Loucy (cell line): ENCODE measurements around the gene SETD3.

ENCODE experiments used
- H2AFZ ChIP-seq: fragments of 200-600 bp; sonication (generic); 2 replicates; pipeline ENCODE4 v1.6.0; 2016; ENCODE audit warnings: antibody characterized with exemption, mild to moderate bottlenecking, low read length, moderate library complexity
- H3F3A ChIP-seq: fragments of 200-600 bp; 2 replicates; pipeline ENCODE4 v1.6.0; 2016; ENCODE audit warnings: antibody characterized with exemption, low read depth, mild to moderate bottlenecking
- H3K27me3 ChIP-seq: fragments of 200-600 bp; sonication (generic); 2 replicates; pipeline ENCODE4 v1.6.1; 2014; ENCODE audit warnings: low read length, mild to moderate bottlenecking; ENCODE audit not compliant: insufficient read depth, poor library complexity, severe bottlenecking
- H3K36me3 ChIP-seq: fragments of 200-600 bp; sonication (generic); 2 replicates; pipeline ENCODE4 v1.6.1; 2016; ENCODE audit warnings: low read length; ENCODE audit not compliant: insufficient read depth
- H3K4me1 ChIP-seq: fragments of 200-600 bp; sonication (generic); 2 replicates; pipeline ENCODE4 v1.5.1; 2014; ENCODE audit warnings: low read length, mild to moderate bottlenecking; ENCODE audit not compliant: insufficient read depth, poor library complexity, severe bottlenecking
- H3K4me2 ChIP-seq: fragments of 200-600 bp; sonication (generic); 2 replicates; pipeline ENCODE4 v1.6.0; 2014; ENCODE audit warnings: antibody characterized with exemption, low read length, low read depth, mild to moderate bottlenecking; ENCODE audit not compliant: poor library complexity, severe bottlenecking
- H3K4me3 ChIP-seq: fragments of 200-600 bp; sonication (generic); 2 replicates; pipeline ENCODE4 v1.5.1; 2014; ENCODE audit warnings: low read length, mild to moderate bottlenecking, mixed read lengths; ENCODE audit not compliant: poor library complexity, severe bottlenecking
- H3K79me2 ChIP-seq: fragments of 200-600 bp; sonication (generic); 2 replicates; pipeline ENCODE4 v1.6.1; 2014; ENCODE audit warnings: low read length; ENCODE audit not compliant: insufficient read depth
- H3K9ac ChIP-seq: fragments of 200-600 bp; sonication (generic); 2 replicates; pipeline ENCODE4 v1.6.0; 2014; ENCODE audit warnings: mild to moderate bottlenecking, low read depth, low read length, moderate library complexity; ENCODE audit not compliant: poor library complexity, severe bottlenecking
- H3K9me2 ChIP-seq: fragments of 200-600 bp; sonication (generic); replicated peaks from 2 replicates; pipeline ENCODE4 v1.6.1; 2016; ENCODE audit warnings: low read depth, low read length, mixed read lengths
- H3K9me3 ChIP-seq: fragments of 200-600 bp; sonication (generic); 2 replicates; pipeline ENCODE4 v1.6.1; 2014; ENCODE audit warnings: mild to moderate bottlenecking, antibody characterized with exemption, low read length, low read depth; ENCODE audit not compliant: insufficient read depth
- H4K20me1 ChIP-seq: fragments of 200-600 bp; sonication (generic); 2 replicates; pipeline ENCODE4 v1.6.0; 2014; ENCODE audit warnings: antibody characterized with exemption, low read length, mild to moderate bottlenecking; ENCODE audit not compliant: insufficient read depth, poor library complexity, severe bottlenecking
- CTCF ChIP-seq: fragments of 200-600 bp; sonication (generic); conservative IDR thresholded peaks from 2 replicates; pipeline ENCODE4 v1.5.1; 2014; ENCODE audit warnings: mild to moderate bottlenecking, antibody characterized with exemption, low read length
- EZH2phosphoT487 ChIP-seq: fragments of 200-600 bp; IDR thresholded peaks from 2 replicates; pipeline ENCODE4 v1.6.1; 2018; ENCODE audit warnings: antibody characterized with exemption, mild to moderate bottlenecking, moderate library complexity, borderline replicate concordance

SETD3 gene

GRCh38 chr14:99361596-99362215 lies 119.0 kb downstream of the SETD3 start:
- H3K9me2 ChIP-seq = no peaks in the 10 kb centered on the region
- H4K20me1 ChIP-seq = no peaks in the 10 kb centered on the region
- H3K27me3 ChIP-seq = no peaks in the 10 kb centered on the region
- no peaks in the 10 kb centered on the region for H3K79me2 ChIP-seq
- no peak overlapping the region for H2AFZ ChIP-seq
- H3K4me3 ChIP-seq = no peak overlapping the region
- H3K9me3 ChIP-seq = no peaks in the 10 kb centered on the region
- no peaks in the 10 kb centered on the region for H3K4me1 ChIP-seq
- TF ChIP-seq CTCF (no peak), EZH2phosphoT487 (no peak)
- no peak overlapping the region for H3K4me2 ChIP-seq
- H3F3A ChIP-seq = no peaks in the 10 kb centered on the region
- H3K36me3 ChIP-seq = no peaks in the 10 kb centered on the region
- H3K9ac ChIP-seq = no peak overlapping the region

GRCh38 chr14:99360774-99361595 lies 119.7 kb downstream of the SETD3 start:
- Histone ChIP-seq H3F3A (no peaks in the 10 kb centered on the region), H2AFZ (no peak overlapping the region), H3K9me2 (no peaks in the 10 kb centered on the region), H3K9me3 (no peaks in the 10 kb centered on the region), H3K4me2 (no peak overlapping the region), H3K79me2 (no peaks in the 10 kb centered on the region), H3K4me1 (no peaks in the 10 kb centered on the region), H3K36me3 (no peaks in the 10 kb centered on the region), H4K20me1 (no peaks in the 10 kb centered on the region), H3K4me3 (no peak overlapping the region), H3K27me3 (no peaks in the 10 kb centered on the region), H3K9ac (no peak overlapping the region)
- TF ChIP-seq EZH2phosphoT487 = no peak
- no peak for TF ChIP-seq CTCF

- no peak overlapping the region for H3K4me3 ChIP-seq
These were observed 120.8 kb downstream of the SETD3 start for GRCh38 chr14:99359906-99360305.

More at GRCh38 chr14:99359906-99360305, 120.8 kb downstream of the SETD3 start:
- Histone ChIP-seq H3K36me3 (no peaks in the 10 kb centered on the region), H3K4me1 (no peaks in the 10 kb centered on the region), H3K9me2 (no peaks in the 10 kb centered on the region), H4K20me1 (no peaks in the 10 kb centered on the region), H3K9me3 (no peaks in the 10 kb centered on the region), H3K4me2 (no peak overlapping the region), H3K79me2 (no peaks in the 10 kb centered on the region), H3K9ac (no peak overlapping the region), H3F3A (no peaks in the 10 kb centered on the region), H2AFZ (no peak overlapping the region), H3K27me3 (no peaks in the 10 kb centered on the region)
- TF ChIP-seq EZH2phosphoT487 (no peak), CTCF (no peak)
